GM23248 (cell line): ENCODE results near the gene HOXB9. TPM values are rescaled to one million over a fixed set of nuclear protein-coding genes. Genes with fewer than 3 reads are reported as not detected.

Experiments
- DNase-seq: peaks from one replicate; pipeline ENCODE4 v3.0.0-alpha.2; 2015
- H2AFZ ChIP-seq: fragments of 200-600 bp; sonication (generic); 2 replicates; pipeline ENCODE4 v1.6.1; 2016; ENCODE audit warnings: antibody characterized with exemption
- H3F3A ChIP-seq: fragments of 200-600 bp; sonication (generic); 2 replicates; pipeline ENCODE4 v1.6.1; 2016; ENCODE audit warnings: mild to moderate bottlenecking, antibody characterized with exemption, mixed run types; ENCODE audit not compliant: insufficient read depth
- H3K27ac ChIP-seq: fragments of 200-600 bp; sonication (generic); 2 replicates; pipeline ENCODE4 v1.5.1; 2016; ENCODE audit warnings: mild to moderate bottlenecking
- H3K27me3 ChIP-seq: fragments of 200-600 bp; sonication (generic); replicated peaks from 2 replicates; pipeline ENCODE4 v1.6.1; 2016; ENCODE audit warnings: mild to moderate bottlenecking; ENCODE audit not compliant: insufficient read depth
- H3K36me3 ChIP-seq: fragments of 200-600 bp; sonication (generic); 2 replicates; pipeline ENCODE4 v1.6.1; 2016; ENCODE audit warnings: low read depth, mild to moderate bottlenecking
- H3K4me1 ChIP-seq: fragments of 200-600 bp; sonication (generic); 2 replicates; pipeline ENCODE4 v1.6.1; 2016; ENCODE audit warnings: mild to moderate bottlenecking; ENCODE audit not compliant: insufficient read depth
- H3K4me2 ChIP-seq: fragments of 200-600 bp; sonication (generic); one replicate; pipeline ENCODE4 v1.6.1; 2016; ENCODE audit warnings: mild to moderate bottlenecking; ENCODE audit not compliant: unreplicated experiment
- H3K4me3 ChIP-seq: fragments of 200-600 bp; sonication (generic); 2 replicates; pipeline ENCODE4 v1.5.1; 2016; ENCODE audit warnings: mild to moderate bottlenecking
- H3K79me2 ChIP-seq: fragments of 200-600 bp; sonication (generic); 2 replicates; pipeline ENCODE4 v1.6.1; 2016; ENCODE audit warnings: mild to moderate bottlenecking; ENCODE audit not compliant: insufficient read depth
- H3K9ac ChIP-seq: fragments of 200-600 bp; sonication (generic); 2 replicates; pipeline ENCODE4 v1.6.1; 2016; ENCODE audit warnings: mild to moderate bottlenecking
- H3K9me2 ChIP-seq: fragments of 200-600 bp; sonication (generic); 2 replicates; pipeline ENCODE4 v1.6.1; 2016; ENCODE audit warnings: mixed run types, mild to moderate bottlenecking, moderate library complexity; ENCODE audit not compliant: insufficient read depth
- H3K9me3 ChIP-seq: fragments of 200-600 bp; sonication (generic); one replicate; pipeline ENCODE4 v1.6.1; 2017; ENCODE audit warnings: low read depth
- H4K20me1 ChIP-seq: fragments of 200-600 bp; sonication (generic); 2 replicates; pipeline ENCODE4 v1.6.0; 2016; ENCODE audit not compliant: insufficient read depth
- EZH2 ChIP-seq: fragments of 200-600 bp; sonication (generic); IDR thresholded peaks from 2 replicates; pipeline ENCODE4 v1.6.1; 2018; ENCODE audit warnings: antibody characterized with exemption, mild to moderate bottlenecking; ENCODE audit not compliant: insufficient read depth, poor library complexity, severe bottlenecking
- EZH2phosphoT487 ChIP-seq: fragments of 200-600 bp; sonication (generic); IDR thresholded peaks from 2 replicates; pipeline ENCODE4 v1.6.1; 2018; ENCODE audit warnings: antibody characterized with exemption, moderate library complexity, mild to moderate bottlenecking, low read depth; ENCODE audit not compliant: insufficient read depth
- WGBS, 2 experiments: methylation state at CpG; one replicate each; pipeline ENCODE4 v1.1.6; 2015 to 2017; ENCODE audit warnings: low lambda C conversion rate in 2 of 2, low coverage in 1 of 2; ENCODE audit errors: missing lambda C conversion rate in 2 of 2; 5-methylcytosine and 5-hydroxymethylcytosine counted together
- in situ Hi-C: fragments of 300-500 bp; cut with MboI; formaldehyde crosslinking; loops from 2 replicates; pipeline ENCODE4 v1.15.0; 2020
- polyA plus RNA-seq: library from polyadenylated mRNA; unstranded; fragments of >200 nt; fragmentation: Nextera tagmentation; extraction: Ambion mirVana; gene quantifications from 2 replicates; pipeline ENCODE4 v1.2.1, GENCODE V29; 2016
- total RNA-seq: library from RNA; depleted of rRNA; stranded (reverse); fragments of >200 nt; shearing (Covaris generic); gene quantifications from 2 replicates; pipeline ENCODE4 v1.2.3, GENCODE V29; 2014

The HOXB9 gene
- total and polyA plus RNA-seq, 2 experiments from 2014 or later: not detected

DNA sequence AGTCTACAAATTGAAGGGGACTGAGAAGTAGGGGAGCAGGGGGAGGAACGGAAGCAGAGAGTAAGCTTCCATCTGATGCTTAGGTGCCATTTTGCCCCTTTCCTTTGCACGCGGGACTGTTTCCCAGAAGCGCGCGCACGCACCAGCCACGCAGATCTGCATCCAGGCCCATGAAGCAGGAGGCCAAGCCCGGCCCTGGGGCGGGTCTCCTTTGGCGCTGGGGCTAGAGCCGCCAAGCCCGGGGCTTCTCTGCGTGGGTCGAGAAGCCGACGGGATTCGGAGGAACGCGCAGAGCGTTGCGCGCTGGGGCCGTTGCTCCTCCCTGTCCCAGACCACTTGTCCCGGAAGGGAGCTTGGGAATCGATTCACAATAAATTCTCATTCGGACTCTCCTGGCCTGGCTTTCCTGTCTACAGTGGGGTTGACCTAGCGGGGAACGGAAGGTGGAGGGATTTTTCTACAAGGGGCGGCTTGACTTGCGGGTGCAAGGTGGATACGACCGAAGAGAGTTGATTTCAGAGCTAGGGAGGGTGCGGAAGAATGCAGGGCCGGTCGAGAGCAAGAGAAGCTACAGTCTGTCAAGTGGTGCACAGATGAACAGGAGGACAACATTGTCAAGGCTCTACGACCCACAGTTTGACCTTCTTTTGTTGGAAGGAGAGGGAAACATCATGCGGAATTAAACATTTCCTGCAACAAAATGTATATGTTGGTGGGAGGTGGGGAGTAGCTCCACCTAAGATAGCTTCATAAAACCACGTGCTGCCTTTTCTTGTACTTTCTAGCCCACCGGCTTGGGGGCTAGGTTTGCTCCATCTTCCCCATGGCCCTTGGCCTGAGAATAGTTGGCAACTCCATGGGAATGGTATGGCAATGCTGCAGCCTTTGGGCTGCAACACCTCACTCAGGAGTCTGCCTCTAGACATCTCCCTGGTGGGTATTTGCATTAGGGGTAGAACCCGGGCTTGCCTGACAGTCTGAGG lies 4.5 kb downstream of the HOXB9 start:
- Histone ChIP-seq H3K4me2 (no peak overlapping the region), H3K36me3 (no peaks in the 10 kb centered on the region), H3K27ac (no peak overlapping the region), H4K20me1 (no peaks in the 10 kb centered on the region), H3K9me3 (no peaks in the 10 kb centered on the region), H3K4me3 (no peak overlapping the region), H3F3A (no peaks in the 10 kb centered on the region), H3K79me2 (no peaks in the 10 kb centered on the region), H3K4me1 (no peaks in the 10 kb centered on the region), H3K9me2 (no peaks in the 10 kb centered on the region), H3K9ac (no peak overlapping the region), H2AFZ (no peak overlapping the region), H3K27me3 (peaks cover 96% of the 10 kb centered on the region)
- DNase-seq: no peak
- WGBS, 2 experiments: 13 to 20% methylated on average over 40 to 41 of the region's 41 CpGs
- in situ Hi-C loops: no loop called here
- TF ChIP-seq EZH2phosphoT487: peak; percentile 21; the same call in 1 of the 2 replicates
- TF ChIP-seq EZH2: peak; percentile 4

- 31 to 37% methylated on average over 6 of the region's 6 CpGs for WGBS, 2 experiments
- H3K27me3 ChIP-seq: peaks cover 98% of the 10 kb centered on the region
- H3F3A ChIP-seq: no peaks in the 10 kb centered on the region
- H3K4me1 ChIP-seq: no peaks in the 10 kb centered on the region
- no peaks in the 10 kb centered on the region for H4K20me1 ChIP-seq
- no peak overlapping the region for H3K27ac ChIP-seq
- no peak overlapping the region for H3K4me3 ChIP-seq
- H3K4me2 ChIP-seq: no peak overlapping the region
- TF ChIP-seq EZH2: no peak
- H3K79me2 ChIP-seq: no peaks in the 10 kb centered on the region
- DNase-seq: no peak
- no peaks in the 10 kb centered on the region for H3K9me3 ChIP-seq
- no peak overlapping the region for H3K9ac ChIP-seq
- H2AFZ ChIP-seq: no peak overlapping the region
- in situ Hi-C loops: no loop called here
- H3K36me3 ChIP-seq: no peaks in the 10 kb centered on the region
- no peaks in the 10 kb centered on the region for H3K9me2 ChIP-seq
These were observed 5.6 kb downstream of the HOXB9 start for GRCh38 chr17:48620461-48621139.

DNA sequence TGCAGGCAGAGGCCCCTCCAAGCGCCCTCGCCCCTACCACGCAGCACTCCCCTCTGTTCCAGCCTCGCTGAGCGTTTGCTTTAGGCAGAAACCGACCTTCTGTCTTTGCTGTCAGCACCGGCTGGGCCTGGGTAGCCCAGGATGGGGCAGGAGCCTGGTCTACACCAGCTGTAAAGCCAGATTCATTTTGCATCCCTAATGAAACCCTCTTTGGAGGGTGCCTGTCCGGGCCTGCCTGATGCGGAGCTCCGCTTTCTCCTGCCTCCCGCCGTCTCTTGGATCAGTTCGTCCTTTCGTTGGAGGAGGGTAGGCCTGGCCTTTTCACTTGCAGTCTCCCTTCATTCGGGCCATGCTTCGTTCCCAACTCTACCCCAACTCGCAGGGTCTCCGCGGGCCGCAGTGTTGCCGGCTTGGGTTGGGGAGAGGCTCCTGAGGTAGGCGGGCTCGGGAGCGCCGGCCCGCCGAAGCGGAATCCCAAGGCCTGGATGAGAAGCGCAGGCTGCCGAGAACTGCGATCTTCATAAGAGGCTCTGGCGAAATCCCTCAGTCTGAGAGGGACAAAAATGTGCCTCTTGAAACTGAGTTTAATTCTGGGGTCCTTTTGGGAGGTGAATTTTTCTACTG lies 6.2 kb downstream of the HOXB9 start:
- H3K4me3 ChIP-seq: no peak overlapping the region
- H3K4me2 ChIP-seq: no peak overlapping the region
- no peaks in the 10 kb centered on the region for H3K9me3 ChIP-seq
- H3K27ac ChIP-seq: no peak overlapping the region
- no peaks in the 10 kb centered on the region for H3F3A ChIP-seq
- TF ChIP-seq EZH2 (no peak), EZH2phosphoT487 (no peak)
- no peaks in the 10 kb centered on the region for H3K9me2 ChIP-seq
- H3K36me3 ChIP-seq: no peaks in the 10 kb centered on the region
- in situ Hi-C loops: no loop called here
- peaks cover 98% of the 10 kb centered on the region for H3K27me3 ChIP-seq
- H4K20me1 ChIP-seq: no peaks in the 10 kb centered on the region
- H3K9ac ChIP-seq: no peak overlapping the region
- H2AFZ ChIP-seq: no peak overlapping the region
- 31 to 36% methylated on average over 31 to 32 of the region's 32 CpGs for WGBS, 2 experiments
- H3K79me2 ChIP-seq: no peaks in the 10 kb centered on the region
- DNase-seq: no peak
- H3K4me1 ChIP-seq: no peaks in the 10 kb centered on the region

DNA sequence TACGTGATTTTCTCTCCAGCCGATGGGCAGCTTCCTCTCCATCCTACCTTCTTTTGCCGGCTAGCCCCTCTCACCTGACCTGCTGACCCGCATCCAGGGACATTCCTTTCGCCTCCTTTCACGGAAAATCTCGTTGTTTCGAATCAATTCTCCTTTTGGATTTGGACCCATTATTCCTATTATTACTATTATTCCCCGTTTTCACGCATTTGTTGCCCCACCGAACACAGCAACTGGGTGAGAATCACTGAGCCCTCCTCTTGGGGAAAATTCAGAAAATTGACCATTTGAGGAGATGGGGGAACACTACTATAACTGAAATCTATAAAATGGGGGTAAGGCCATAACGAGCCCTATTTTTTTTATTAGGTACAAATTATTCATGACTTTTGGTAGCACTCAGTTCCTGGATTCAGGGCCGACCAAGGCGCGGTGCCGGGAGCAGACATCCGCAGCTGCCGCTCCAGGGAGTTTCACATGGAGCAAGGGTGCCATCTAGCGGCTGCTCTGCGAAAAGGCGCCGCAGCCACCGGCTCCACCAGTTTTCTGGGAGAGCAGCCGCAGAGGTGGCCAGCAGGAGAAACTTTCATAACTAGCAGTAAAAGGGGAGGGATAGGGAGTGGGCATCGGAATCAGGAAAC lies 7.8 kb downstream of the HOXB9 start:
- H3K79me2 ChIP-seq: no peaks in the 10 kb centered on the region
- WGBS, 2 experiments: 6% methylated on average over 25 of the region's 25 CpGs
- no peaks in the 10 kb centered on the region for H4K20me1 ChIP-seq
- H3K9me2 ChIP-seq: no peaks in the 10 kb centered on the region
- peak overlapping the region; percentile 33 for H3K4me2 ChIP-seq
- no peak for TF ChIP-seq EZH2
- peaks cover 97% of the 10 kb centered on the region for H3K27me3 ChIP-seq
- no peaks in the 10 kb centered on the region for H3K4me1 ChIP-seq
- DNase-seq: peak; percentile 92
- in situ Hi-C loops: no loop called here
- H3K27ac ChIP-seq: no peak overlapping the region
- H2AFZ ChIP-seq: no peak overlapping the region
- no peaks in the 10 kb centered on the region for H3F3A ChIP-seq
- H3K4me3 ChIP-seq: peak overlapping the region; percentile 21; the same call in 1 of the 2 replicates
- no peaks in the 10 kb centered on the region for H3K36me3 ChIP-seq
- no peaks in the 10 kb centered on the region for H3K9me3 ChIP-seq
- H3K9ac ChIP-seq: no peak overlapping the region
